GM10266 (cell line): ENCODE measurements around the gene KRT38.

Source experiments
- DNase-seq: peaks from one replicate; pipeline ENCODE4 v3.0.0; 2012; ENCODE audit errors: extremely low spot score
- CTCF ChIP-seq: IDR thresholded peaks from 2 replicates; pipeline ENCODE4 v1.5.1; 2012; ENCODE audit warnings: mild to moderate bottlenecking, low read depth; ENCODE audit not compliant: control insufficient read depth, insufficient read depth; ENCODE audit errors: missing control alignments

KRT38 gene

GRCh38 chr17:41483531-41483930 lies 42.7 kb upstream of the KRT38 start:
- TF ChIP-seq CTCF = no peak

GRCh38 chr17:41481036-41481435 lies 40.3 kb upstream of the KRT38 start, which contains the start of gene KRT35:
Gene KRT35 (minus strand): TSS chr17:41481151. CDS start chr17:41481097, 54 bp downstream.
- no peak for TF ChIP-seq CTCF
- no peak for DNase-seq

More at GRCh38 chr17:41483531-41483930, 42.7 kb upstream of the KRT38 start:
- DNase-seq = no peak

- TF ChIP-seq CTCF = no peak
- DNase-seq = no peak
Observed at GRCh38 chr17:41480581-41480980, 39.8 kb upstream of the KRT38 start.

GRCh38 chr17:41480136-41480535 lies 39.4 kb upstream of the KRT38 start:
- no peak for DNase-seq
- no peak for TF ChIP-seq CTCF

- TF ChIP-seq CTCF = no peak
- no peak for DNase-seq
Observed at GRCh38 chr17:41478237-41478636, 37.5 kb upstream of the KRT38 start.

- DNase-seq = no peak
- no peak for TF ChIP-seq CTCF
Observed at GRCh38 chr17:41476866-41477815, 36.4 kb upstream of the KRT38 start.

- DNase-seq = no peak
- TF ChIP-seq CTCF = no peak
Observed at GRCh38 chr17:41475421-41475820, 34.6 kb upstream of the KRT38 start.
